GM18520 (cell line): Measurements from ENCODE around the gene SLC16A12.
A peak's percentile ranks its signal among the peaks of the same experiment; 100 is the strongest.
"Not testable (repeated sequence)": the region's sequence is repeated elsewhere in the genome, so short reads cannot be mapped to it uniquely, and the experiment has no call there.

Experiments used
- ATAC-seq: cut with Tn5 transposase; IDR thresholded peaks from one replicate; pipeline ENCODE4 v1.9.1; 2021; ENCODE audit not compliant: unreplicated experiment

The SLC16A12 gene

DNA sequence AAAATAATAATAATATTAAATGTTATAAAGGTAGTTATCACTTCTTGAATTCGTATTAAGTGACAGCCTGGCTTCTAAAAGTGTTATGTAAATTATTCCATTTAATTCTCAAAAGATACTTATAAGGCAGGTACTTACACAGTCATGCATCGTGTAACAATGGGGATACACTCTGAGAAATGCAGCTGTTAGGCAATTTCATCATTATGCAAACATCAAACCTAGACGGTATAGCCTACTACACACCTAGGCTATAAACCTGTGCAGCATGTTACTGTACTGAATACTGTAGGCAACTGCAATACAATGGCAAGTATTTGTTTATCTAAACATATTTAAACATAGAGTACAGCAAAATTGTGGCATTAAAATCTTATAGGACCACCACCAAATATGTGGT lies 141.5 kb downstream of the SLC16A12 start:
- ATAC-seq, result no peak

DNA sequence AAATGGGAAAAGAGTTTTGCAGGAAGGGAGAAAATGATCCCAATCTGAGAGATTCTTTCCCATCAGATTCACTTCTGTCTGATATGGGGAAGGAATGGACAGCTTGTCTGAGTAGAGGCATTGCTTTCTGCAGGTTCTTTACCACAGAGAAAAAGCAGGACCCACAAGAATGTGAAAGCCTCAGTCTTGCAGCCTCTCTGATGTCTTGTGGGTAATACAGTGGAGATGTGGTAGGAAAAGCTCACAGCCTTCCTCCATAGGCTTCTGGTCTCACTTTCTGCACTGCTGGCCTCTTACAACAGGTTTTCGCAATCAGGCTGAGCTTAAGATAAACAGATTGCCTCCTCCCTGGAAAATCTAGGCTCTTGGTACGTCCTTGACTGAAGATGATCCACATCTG lies 142.4 kb downstream of the SLC16A12 start:
- ATAC-seq, result no peak

- peak; percentile 73 for ATAC-seq
Observed at GRCh38 chr10:89391907-89392756, 143.3 kb downstream of the SLC16A12 start, which contains the start of gene IFIT1. Gene IFIT1 (plus strand): TSS chr10:89392623. CDS start chr10:89392713, 90 bp downstream.

GRCh38 chr10:89391226-89391576 lies 144.2 kb downstream of the SLC16A12 start:
- ATAC-seq, result not testable (repeated sequence)

DNA sequence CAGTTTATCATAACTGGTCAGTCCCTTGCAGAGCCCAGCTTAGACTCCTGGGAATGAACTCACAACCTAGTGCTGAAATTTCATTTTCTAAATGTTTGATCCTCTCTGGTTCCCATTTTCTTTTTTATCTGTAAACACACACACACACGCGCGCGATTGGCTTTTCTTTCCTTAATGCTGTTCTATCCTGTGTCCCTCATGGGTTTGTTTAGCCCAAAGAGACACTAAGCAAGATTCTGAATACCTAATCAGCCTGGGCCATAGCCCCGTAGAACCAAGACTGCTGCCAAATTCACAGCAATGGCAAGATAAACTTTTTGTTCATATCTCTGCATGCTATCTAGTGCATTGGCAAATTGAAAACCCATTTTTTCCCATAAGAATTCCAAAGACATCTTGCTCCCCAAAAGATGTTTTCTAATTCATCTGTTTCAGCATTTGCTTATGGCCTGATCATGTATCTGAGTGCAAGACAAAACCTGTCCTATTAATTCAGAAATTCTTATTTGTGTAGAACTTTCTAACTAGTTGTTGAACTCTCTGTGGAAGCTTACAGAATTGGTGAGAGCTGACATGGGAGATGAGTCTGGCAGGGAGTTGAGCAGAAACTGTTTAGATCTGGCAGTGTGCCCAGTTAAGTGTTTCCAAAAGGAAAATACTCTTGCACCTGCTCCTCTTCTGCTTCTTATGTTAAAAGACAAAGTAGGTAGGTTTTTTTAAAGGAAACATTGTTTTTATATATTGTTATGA lies 144.7 kb downstream of the SLC16A12 start:
- ATAC-seq, result no peak

DNA sequence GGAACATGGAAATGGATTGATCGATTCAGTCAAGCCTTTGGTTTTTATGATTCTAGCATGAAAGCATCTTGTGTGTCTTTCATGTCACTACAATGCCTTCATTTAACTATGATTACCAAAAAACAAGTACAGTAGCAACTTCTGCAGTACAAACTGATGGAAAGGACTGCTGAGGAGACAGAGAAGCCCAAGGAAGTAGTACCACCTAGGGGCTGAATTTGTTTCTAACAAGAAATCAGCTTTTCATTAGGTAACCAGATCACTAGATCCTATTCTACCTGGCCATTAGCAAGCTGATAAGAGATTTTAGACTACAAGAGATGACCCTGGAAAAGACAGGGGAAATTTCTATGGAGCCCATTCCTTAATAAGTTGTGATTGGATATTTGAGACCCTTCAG lies 146.1 kb downstream of the SLC16A12 start:
- no peak for ATAC-seq

DNA sequence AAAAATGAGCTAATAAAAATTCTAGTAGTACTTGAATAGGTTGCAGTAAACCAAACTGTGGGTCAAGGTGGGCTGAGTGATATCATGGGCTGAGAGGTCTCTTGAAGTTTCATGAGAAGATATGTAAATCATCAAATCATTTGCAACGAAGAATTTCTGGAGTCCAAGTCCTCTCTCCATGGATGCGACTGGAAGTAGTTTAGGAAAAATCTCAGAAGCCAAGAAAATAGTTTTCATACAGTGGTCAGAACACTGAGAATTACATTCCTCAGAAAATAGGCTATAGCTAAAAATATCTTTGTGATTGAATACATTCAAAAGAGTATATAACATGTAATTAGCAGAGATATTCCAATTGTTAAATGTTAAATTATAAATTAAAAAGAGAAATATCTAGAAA lies 146.6 kb downstream of the SLC16A12 start:
- no peak for ATAC-seq

DNA sequence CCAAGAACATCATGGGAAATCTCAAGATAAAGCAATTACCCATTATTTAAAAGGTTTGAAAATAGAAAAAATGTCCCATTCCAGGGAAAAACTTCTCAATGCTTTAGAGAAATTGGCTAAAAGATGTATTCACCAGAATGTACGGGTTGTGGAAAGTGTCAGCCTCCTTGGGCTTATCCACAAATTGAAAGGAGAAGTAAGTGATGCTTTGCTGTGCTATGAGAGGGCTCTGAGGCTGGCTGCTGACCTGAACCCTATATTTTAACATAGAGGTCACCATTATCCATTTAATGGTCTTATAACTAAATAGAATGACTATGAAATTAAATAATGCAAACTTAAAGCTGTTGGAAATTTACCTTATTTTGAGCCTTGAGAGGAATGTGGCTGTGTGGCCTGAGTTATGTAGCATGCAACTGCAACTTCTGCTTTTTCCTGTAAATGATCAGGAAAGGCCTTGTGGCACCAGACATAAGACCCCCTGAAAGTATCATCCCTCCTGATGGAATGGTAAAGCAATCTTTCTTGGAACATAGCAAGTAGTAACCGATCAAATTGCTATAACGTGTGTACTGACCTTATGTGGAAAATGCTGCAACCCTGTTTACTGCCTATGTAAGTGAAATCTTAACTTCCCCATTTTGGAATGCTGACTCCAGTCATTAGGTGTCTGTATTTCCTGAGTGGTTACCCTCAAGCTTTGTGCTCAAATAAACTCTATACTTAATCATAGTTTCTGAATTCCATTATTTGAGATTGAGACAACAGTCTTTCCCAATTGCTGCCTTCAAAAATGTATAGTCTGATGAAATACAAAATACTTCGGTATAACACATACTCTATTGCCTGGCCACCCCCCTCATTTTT lies 150.7 kb downstream of the SLC16A12 start:
- no peak for ATAC-seq

GRCh38 chr10:89382757-89383156 lies 152.6 kb downstream of the SLC16A12 start:
- no peak for ATAC-seq
